Ovary (tissue), 9 donors: ENCODE measurements around the gene TCF12. TPM values are rescaled to one million over a fixed set of nuclear protein-coding genes. Genes with fewer than 3 reads are reported as not detected.

ENCODE experiments used
- DNase-seq, 5 donors: peaks; one replicate each; pipeline ENCODE4 v3.0.0-alpha.2; 2019 to 2020
- H3K27ac ChIP-seq, 2 donors: fragments of 200-600 bp; one replicate each; pipeline versions ENCODE4 v1.5.1 to v1.8.0; 2019 to 2022
- H3K27me3 ChIP-seq: fragments of 200-600 bp; one replicate; pipeline ENCODE4 v1.8.0; 2022
- H3K36me3 ChIP-seq: fragments of 200-600 bp; sonication (generic); one replicate; pipeline ENCODE4 v1.5.1; 2019
- H3K4me1 ChIP-seq: one replicate; pipeline ENCODE4 v1.8.1; 2013; ENCODE audit warnings: mild to moderate bottlenecking, moderate library complexity; ENCODE audit not compliant: insufficient read depth
- H3K4me3 ChIP-seq: fragments of 200-600 bp; sonication (generic); one replicate; pipeline ENCODE4 v1.5.1; 2017
- H3K9me3 ChIP-seq, 2 donors: fragments of 200-600 bp in 1 of 2; sonication (generic) in 1 of 2; one replicate each; pipeline versions ENCODE4 v1.5.1 to v1.8.1; 2013 to 2019; ENCODE audit warnings: mild to moderate bottlenecking in 1 of 2, moderate library complexity in 1 of 2
- EP300 ChIP-seq: sonication (generic); formaldehyde crosslinking; IDR thresholded peaks from one replicate; pipeline ENCODE4 v1.6.1; 2017; ENCODE audit warnings: antibody characterized with exemption
- POLR2A ChIP-seq: fragments of 450-650 bp; IDR thresholded peaks from one replicate; pipeline ENCODE4 v1.6.1; 2017; ENCODE audit warnings: antibody characterized with exemption, mild to moderate bottlenecking, moderate library complexity
- WGBS, 3 donors: extraction: QIAGEN DNeasy Blood & Tissue Kit in 1 of 3; methylation state at CpG; one replicate each; pipeline versions ENCODE4 v1.1.5 to v1.1.7; 2013 to 2017; 5-methylcytosine and 5-hydroxymethylcytosine counted together
- intact Hi-C, 4 donors: fragments of 100-400 bp; cut with DNase I; formaldehyde crosslinking; loops; one replicate each; pipeline versions ENCODE4 v1.11.0 to v1.15.1; 2022 to 2023
- polyA plus RNA-seq, 2 donors: library from polyadenylated mRNA; stranded (reverse); fragments of 200-250 nt in 1 of 2; fragments of 350-450 nt in 1 of 2; fragmentation: Illumina TruSeq in 1 of 2; extraction: RNeasy Lipid Tissue Mini Kit (QIAGEN cat#74804) in 1 of 2; gene quantifications; one replicate each; pipeline ENCODE4 v1.2.3, GENCODE V29; 2013 to 2014
- total RNA-seq, 7 donors: library from RNA; depleted of rRNA in 2 of 7; stranded (reverse); fragments of >200 nt in 2 of 7; fragmentation: NEBNext Ultra II Directional in 3 of 7; extraction: Animal tissue kit (Norgen Biotek cat#: 25700) in 3 of 7; gene quantifications; one replicate each; pipeline versions ENCODE4 v1.1.0 to v1.2.4, GENCODE V29; 2016 to 2023
- TF ChIP-seq, protein P1 (sequence below), 3 donors: fragments of 450-650 bp in 2 of 3; fragments of 200-600 bp in 1 of 3; IDR thresholded peaks; one replicate each; pipeline versions ENCODE4 v1.5.1 to v1.8.0; 2016 to 2022; ENCODE audit warnings: antibody characterized with exemption in 3 of 3, mild to moderate bottlenecking in 1 of 3
- donor health status: DM: no; HTN: no; CAD: no; lungs with moderate emphysema.
- donor health status: DM: no; HTN: no; CAD: no.
- donor health status: Bipolar disorder and iron deficiency.
- donor health status: DM: yes; HTN: yes; CAD: no.
- donor health status: DM: no; HTN: no; CAD: no.
- donor health status: DM: yes; HTN: yes; CAD: no.

Gene TCF12
- total and polyA plus RNA-seq, 9 donors = 28.6 to 150 (median 116) TPM

GRCh38 chr15:56985856-56986255 is 67.4 kb downstream of the TCF12 start:
- whole genome bisulfite sequencing, 3 donors = 80 to 86% (median 81%) methylated on average over 1 of the region's 1 CpG
- TF ChIP-seq, protein P1, sequence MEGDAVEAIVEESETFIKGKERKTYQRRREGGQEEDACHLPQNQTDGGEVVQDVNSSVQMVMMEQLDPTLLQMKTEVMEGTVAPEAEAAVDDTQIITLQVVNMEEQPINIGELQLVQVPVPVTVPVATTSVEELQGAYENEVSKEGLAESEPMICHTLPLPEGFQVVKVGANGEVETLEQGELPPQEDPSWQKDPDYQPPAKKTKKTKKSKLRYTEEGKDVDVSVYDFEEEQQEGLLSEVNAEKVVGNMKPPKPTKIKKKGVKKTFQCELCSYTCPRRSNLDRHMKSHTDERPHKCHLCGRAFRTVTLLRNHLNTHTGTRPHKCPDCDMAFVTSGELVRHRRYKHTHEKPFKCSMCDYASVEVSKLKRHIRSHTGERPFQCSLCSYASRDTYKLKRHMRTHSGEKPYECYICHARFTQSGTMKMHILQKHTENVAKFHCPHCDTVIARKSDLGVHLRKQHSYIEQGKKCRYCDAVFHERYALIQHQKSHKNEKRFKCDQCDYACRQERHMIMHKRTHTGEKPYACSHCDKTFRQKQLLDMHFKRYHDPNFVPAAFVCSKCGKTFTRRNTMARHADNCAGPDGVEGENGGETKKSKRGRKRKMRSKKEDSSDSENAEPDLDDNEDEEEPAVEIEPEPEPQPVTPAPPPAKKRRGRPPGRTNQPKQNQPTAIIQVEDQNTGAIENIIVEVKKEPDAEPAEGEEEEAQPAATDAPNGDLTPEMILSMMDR (IDR thresholded peaks at IDR 0.05) = no peak
- TF ChIP-seq POLR2A (no peak), EP300 (no peak)
- no peaks in the 10 kb centered on the region for H3K9me3 ChIP-seq
- DNase-seq = no peak
- H3K27ac ChIP-seq = no peak overlapping the region
- intact Hi-C loops = no loop called here
- no peaks in the 10 kb centered on the region for H3K36me3 ChIP-seq
- no peak overlapping the region for H3K4me3 ChIP-seq
- H3K27me3 ChIP-seq = no peaks in the 10 kb centered on the region
- peaks cover 5% of the 10 kb centered on the region for H3K4me1 ChIP-seq

- H3K36me3 ChIP-seq = no peaks in the 10 kb centered on the region
- DNase-seq = no peak
- H3K27me3 ChIP-seq = no peaks in the 10 kb centered on the region
- intact Hi-C loops = no loop called here
- H3K27ac ChIP-seq = no peak overlapping the region
- H3K4me1 ChIP-seq = peaks cover 2% of the 10 kb centered on the region
- no peak overlapping the region for H3K4me3 ChIP-seq
- TF ChIP-seq POLR2A (no peak), EP300 (no peak)
- TF ChIP-seq, protein P1 (IDR thresholded peaks at IDR 0.05) = no peak
- no peaks in the 10 kb centered on the region for H3K9me3 ChIP-seq
- WGBS, 3 donors = 89 to 92% (median 90%) methylated on average over 3 of the region's 3 CpGs
Observed at GRCh38 chr15:56987286-56987685, 68.8 kb downstream of the TCF12 start.

GRCh38 chr15:56988219-56988618 is 69.8 kb downstream of the TCF12 start:
- Histone ChIP-seq H3K4me3 (no peak overlapping the region), H3K9me3 (no peaks in the 10 kb centered on the region), H3K4me1 (peaks cover 2% of the 10 kb centered on the region), H3K27ac (no peak overlapping the region), H3K27me3 (no peaks in the 10 kb centered on the region), H3K36me3 (no peaks in the 10 kb centered on the region)
- intact Hi-C loops = no loop called here
- TF ChIP-seq, protein P1 (IDR thresholded peaks at IDR 0.05) = no peak
- no peak for TF ChIP-seq POLR2A
- TF ChIP-seq EP300 = no peak
- no peak for DNase-seq

- TF ChIP-seq EP300 (no peak), POLR2A (no peak)
- TF ChIP-seq, protein P1 (IDR thresholded peaks at IDR 0.05) = no peak
- H3K4me1 ChIP-seq = no peaks in the 10 kb centered on the region
- 4 to 26% (median 15%) methylated on average over 1 of the region's 1 CpG for WGBS, 3 donors
Observed at GRCh38 chr15:56989411-56989924, 71.0 kb downstream of the TCF12 start.

More at GRCh38 chr15:56989411-56989924, 71.0 kb downstream of the TCF12 start:
- DNase-seq = no peak
- Histone ChIP-seq H3K4me3 (no peak overlapping the region), H3K9me3 (no peaks in the 10 kb centered on the region), H3K27me3 (no peaks in the 10 kb centered on the region), H3K27ac (no peak overlapping the region), H3K36me3 (no peaks in the 10 kb centered on the region)
- intact Hi-C loops = no loop called here
